Adipocyte (in vitro differentiated cells): ENCODE data around the gene IL1A.

Experiments used
- DNase-seq: peaks from one replicate; pipeline ENCODE4 v3.0.0-alpha.2; 2015; ENCODE audit warnings: low read depth
- H3K27me3 ChIP-seq: replicated peaks from 2 replicates; pipeline ENCODE4 v1.7.0; 2013; ENCODE audit warnings: mild to moderate bottlenecking, low read length, moderate library complexity; ENCODE audit not compliant: control insufficient read depth, insufficient read depth
- H3K36me3 ChIP-seq: 2 replicates; pipeline ENCODE4 v1.7.0; 2013; ENCODE audit warnings: low read length, mild to moderate bottlenecking, moderate library complexity; ENCODE audit not compliant: control insufficient read depth, insufficient read depth, severe bottlenecking
- H3K4me1 ChIP-seq: 2 replicates; pipeline ENCODE4 v1.7.0; 2013; ENCODE audit warnings: mild to moderate bottlenecking, low read length, moderate library complexity; ENCODE audit not compliant: control insufficient read depth, insufficient read depth
- H3K4me3 ChIP-seq: 2 replicates; pipeline ENCODE4 v1.7.0; 2013; ENCODE audit warnings: mild to moderate bottlenecking, low read length, moderate library complexity
- H3K9ac ChIP-seq: 2 replicates; pipeline ENCODE4 v1.7.0; 2013; ENCODE audit warnings: mild to moderate bottlenecking, low read length, moderate library complexity
- H3K9me3 ChIP-seq: 2 replicates; pipeline ENCODE4 v1.7.0; 2013; ENCODE audit warnings: mild to moderate bottlenecking, low read length, moderate library complexity; ENCODE audit not compliant: control insufficient read depth

IL1A gene

DNA sequence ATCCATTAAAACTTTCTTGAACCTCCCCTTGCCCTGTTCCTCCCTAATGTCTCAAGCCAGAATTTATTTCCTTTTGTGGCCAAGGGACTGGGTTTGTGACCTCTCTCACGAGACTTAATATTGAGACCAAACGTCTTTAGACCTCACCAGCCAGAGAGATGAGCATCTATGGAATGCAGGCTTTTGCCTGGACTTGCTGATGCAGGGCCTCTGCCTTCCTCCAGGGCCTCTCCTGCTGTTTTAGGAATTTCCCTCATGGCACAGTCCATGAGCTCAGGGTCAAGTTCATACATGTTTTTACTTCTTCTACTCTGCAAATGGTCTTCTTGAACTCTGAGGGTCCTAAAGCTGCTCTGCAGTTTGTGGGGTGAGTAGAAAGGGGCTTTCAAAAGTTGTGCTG is 30.0 kb upstream of the IL1A start:
- peaks cover 31% of the 10 kb centered on the region for H3K4me1 ChIP-seq
- no peak overlapping the region for H3K9ac ChIP-seq
- no peaks in the 10 kb centered on the region for H3K27me3 ChIP-seq
- no peaks in the 10 kb centered on the region for H3K36me3 ChIP-seq
- peak; percentile 57 for DNase-seq
- H3K4me3 ChIP-seq: no peak overlapping the region
- H3K9me3 ChIP-seq: no peaks in the 10 kb centered on the region

DNA sequence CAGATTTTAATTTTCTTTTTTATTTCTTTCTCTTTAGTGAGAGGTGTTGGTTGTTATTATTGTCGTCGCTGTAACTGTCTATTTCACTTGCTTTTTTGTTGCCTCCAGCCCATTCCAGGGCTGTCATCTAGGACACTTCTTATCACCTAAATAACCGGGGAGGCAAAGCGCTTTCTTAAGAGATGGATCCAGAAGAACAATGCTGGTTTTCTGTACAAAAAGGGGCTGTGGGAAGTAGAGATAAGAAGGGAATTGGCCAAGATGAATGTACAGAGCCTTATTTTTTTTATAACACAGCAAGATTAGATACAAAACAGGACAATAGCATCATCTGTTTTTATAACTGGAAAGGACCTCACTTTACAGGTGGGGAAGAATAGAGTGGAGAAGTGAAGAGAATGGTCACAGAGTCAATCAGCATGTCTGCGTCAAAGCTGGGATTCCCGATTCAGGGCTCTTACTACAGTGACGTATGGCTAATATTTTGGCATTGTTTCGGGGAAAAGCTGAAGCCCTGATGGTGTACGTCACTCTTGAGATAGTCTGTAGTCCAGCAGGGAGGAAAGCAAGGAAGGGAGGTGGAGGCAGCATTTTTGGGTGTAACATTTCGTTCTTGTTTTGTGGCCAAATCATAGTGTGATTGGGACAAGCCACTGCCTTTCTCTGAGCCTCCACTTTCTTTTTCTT is 29.1 kb upstream of the IL1A start:
- DNase-seq: no peak
- Histone ChIP-seq H3K36me3 (no peaks in the 10 kb centered on the region), H3K27me3 (no peaks in the 10 kb centered on the region), H3K4me3 (no peak overlapping the region), H3K9me3 (no peaks in the 10 kb centered on the region), H3K4me1 (peaks cover 30% of the 10 kb centered on the region), H3K9ac (no peak overlapping the region)

DNA sequence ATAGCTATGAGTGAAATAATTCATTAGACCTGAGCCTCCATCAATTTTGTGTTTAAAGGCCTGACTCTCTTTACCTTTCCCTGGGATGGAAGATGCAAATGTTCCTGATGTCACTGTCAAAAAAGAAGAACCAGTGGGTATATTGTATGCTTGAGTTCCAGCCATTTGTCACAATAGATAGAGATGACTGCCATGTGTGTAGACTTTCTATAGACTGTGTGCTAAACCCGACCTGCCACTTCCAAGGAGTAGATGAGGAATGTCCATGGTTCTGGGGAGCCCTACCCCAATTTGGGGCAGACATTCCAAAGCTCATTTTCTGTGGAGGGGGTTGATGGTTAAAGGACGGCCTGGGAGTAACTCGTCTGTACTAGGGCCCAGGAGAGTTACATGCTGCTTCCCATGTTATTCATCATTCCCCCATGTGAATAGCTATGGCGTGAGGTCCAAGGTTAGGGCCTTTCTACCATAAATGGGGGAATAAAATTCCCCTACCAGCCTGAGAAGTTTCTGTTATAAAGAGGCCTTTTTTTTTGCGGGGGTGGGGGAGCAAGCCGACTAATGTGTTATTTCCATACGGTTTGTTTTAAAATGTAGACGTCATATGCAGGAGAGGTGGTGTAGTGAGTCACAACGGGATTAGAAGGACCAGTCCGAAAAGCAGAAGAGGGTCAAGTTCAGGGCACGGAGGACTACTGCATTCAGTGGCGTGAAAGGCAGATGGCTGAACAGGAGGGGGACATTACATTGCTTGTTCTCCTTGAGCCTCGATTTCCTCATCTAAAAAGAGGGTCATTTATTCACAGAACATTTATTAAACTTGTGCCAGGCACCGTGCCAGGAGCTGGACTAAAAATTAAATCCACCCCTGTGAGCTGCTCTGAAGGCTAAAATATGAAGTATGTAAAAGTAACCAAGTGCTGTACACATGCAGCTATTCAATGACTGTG is 28.3 kb upstream of the IL1A start:
- Histone ChIP-seq H3K9me3 (peaks cover 2% of the 10 kb centered on the region), H3K27me3 (no peaks in the 10 kb centered on the region), H3K4me3 (no peak overlapping the region), H3K36me3 (no peaks in the 10 kb centered on the region), H3K4me1 (peaks cover 24% of the 10 kb centered on the region), H3K9ac (no peak overlapping the region)
- peak; percentile 86 for DNase-seq

DNA sequence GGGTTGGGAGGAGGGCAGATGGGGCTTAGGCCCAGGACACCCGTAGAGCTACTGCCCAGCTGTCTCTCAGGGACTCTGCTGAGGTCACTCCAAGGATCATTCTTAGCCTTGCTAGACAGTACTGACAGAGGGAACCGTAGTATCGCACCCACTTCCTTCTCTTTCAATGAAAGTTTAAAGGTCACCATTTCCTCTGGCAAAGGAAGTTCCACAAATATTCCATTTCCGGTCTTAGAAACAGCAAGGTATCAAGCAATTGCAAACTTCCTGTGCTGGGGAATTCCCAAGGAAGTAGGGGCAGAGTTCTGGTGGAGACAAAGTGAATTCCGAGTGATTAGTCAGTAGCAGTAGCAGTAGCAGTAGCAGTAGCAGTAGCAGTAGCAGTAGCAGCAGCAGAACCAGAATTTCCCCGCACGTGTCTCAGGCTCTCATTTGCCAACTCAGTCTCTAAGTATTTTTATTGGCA is 27.6 kb upstream of the IL1A start:
- peaks cover 24% of the 10 kb centered on the region for H3K4me1 ChIP-seq
- no peaks in the 10 kb centered on the region for H3K36me3 ChIP-seq
- peaks cover 5% of the 10 kb centered on the region for H3K9me3 ChIP-seq
- DNase-seq: peak; percentile 47
- H3K4me3 ChIP-seq: no peak overlapping the region
- H3K27me3 ChIP-seq: no peaks in the 10 kb centered on the region
- H3K9ac ChIP-seq: no peak overlapping the region

DNA sequence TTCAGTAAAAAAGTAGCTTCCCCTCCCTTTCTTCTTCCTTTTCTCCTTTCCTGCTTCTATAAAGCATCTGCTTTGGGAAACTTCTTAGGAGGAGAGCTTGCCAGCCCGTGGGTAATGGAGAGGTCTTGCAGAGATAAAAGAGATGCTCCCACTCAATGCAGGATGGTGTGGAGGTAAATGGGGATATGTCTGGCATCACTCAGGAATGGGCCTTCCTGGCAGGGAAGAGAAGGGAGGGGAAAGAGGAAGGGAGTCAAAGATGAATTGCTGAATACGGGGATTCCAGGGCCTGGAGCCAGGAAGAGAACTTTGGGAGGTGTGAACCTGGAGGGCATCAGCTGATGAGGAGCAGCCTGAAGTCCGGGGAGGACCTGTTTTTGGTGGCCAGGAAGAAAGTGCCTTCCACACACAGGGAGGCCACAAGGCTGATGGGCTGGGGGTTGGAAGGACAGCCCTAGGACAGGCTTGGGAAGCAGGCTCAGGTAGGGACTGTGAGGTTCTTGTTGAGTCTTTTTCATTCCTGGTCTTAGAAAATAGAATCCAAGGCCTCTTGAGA is 27.1 kb upstream of the IL1A start:
- Histone ChIP-seq H3K9me3 (peaks cover 5% of the 10 kb centered on the region), H3K4me1 (peaks cover 24% of the 10 kb centered on the region), H3K9ac (no peak overlapping the region), H3K36me3 (no peaks in the 10 kb centered on the region), H3K27me3 (no peaks in the 10 kb centered on the region), H3K4me3 (no peak overlapping the region)
- no peak for DNase-seq

DNA sequence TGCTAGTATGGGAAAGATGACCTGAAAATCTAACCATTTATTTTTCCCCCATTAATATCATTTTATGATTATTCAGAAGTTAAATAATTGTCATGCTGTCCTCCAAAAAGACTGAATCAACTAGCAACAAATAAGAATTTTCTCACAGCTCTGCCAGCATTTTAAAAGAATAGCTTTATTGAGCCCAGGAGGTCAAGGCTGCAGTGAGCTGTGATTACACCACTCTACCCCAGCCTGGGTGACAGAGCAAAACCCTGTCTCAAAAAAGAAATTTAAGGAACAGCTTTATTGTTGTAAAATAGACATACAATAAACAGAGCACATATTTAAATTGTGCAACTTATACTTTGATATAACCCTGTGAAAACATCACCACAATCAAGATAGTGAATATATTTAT is 24.8 kb upstream of the IL1A start:
- H3K36me3 ChIP-seq: no peaks in the 10 kb centered on the region

DNA sequence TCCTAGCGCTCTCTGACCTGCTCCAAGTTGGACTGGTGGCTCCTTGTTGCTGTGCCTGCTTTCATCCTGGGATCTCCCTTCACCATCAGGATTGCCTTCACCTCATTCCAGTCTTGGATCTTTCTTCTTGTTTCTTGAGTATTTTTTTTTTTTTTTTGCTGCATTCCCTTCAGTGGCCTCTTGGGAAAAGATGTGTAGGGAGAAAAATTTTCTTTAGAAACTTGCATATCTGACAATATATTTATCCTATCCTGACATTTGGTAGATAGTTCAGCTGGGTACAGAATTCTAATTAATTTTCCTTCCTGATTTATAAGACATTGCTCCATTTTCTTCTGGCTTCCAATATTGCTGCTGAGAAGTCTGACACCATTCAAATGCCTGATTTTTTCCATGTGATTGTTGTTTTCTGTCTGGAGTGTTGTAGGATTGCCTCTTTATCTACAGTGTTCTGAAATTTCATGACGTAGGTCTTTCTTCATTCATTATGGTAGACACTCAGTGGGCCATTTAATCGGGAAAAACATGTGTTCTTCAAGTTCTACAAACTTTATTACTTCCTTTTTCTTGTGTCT is 23.0 kb upstream of the IL1A start:
- Histone ChIP-seq H3K9me3 (peaks cover 5% of the 10 kb centered on the region), H3K9ac (no peak overlapping the region), H3K4me3 (no peak overlapping the region), H3K36me3 (no peaks in the 10 kb centered on the region), H3K27me3 (no peaks in the 10 kb centered on the region), H3K4me1 (peaks cover 2% of the 10 kb centered on the region)
- DNase-seq: no peak

More for the DNA sequence above, 24.8 kb upstream of the IL1A start:
- no peak overlapping the region for H3K9ac ChIP-seq
- peaks cover 18% of the 10 kb centered on the region for H3K4me1 ChIP-seq
- DNase-seq: no peak
- H3K4me3 ChIP-seq: no peak overlapping the region
- H3K27me3 ChIP-seq: no peaks in the 10 kb centered on the region
- H3K9me3 ChIP-seq: peaks cover 5% of the 10 kb centered on the region

DNA sequence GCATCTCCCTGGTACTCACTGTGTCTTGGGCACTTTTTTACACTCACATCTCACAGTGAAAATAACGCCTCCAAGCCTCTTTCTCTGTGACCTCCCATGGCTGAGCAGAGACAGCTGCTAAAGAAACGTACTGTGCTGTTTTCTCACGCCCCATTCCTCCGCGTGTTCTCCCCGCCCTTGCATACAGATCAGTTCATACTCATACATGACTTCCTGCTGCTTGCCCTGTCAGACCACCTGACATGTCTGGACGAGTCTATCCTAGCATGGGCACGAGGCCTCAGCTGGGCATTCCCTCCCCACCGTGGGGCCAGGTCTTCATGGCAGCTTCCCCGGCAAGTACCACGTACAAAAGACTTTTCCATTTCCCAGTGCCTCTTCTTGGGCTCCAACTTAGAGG is 21.2 kb upstream of the IL1A start:
- no peaks in the 10 kb centered on the region for H3K36me3 ChIP-seq
- H3K4me3 ChIP-seq: no peak overlapping the region
- no peak overlapping the region for H3K9ac ChIP-seq
- no peak for DNase-seq
- no peaks in the 10 kb centered on the region for H3K4me1 ChIP-seq
- H3K9me3 ChIP-seq: peaks cover 5% of the 10 kb centered on the region
- no peaks in the 10 kb centered on the region for H3K27me3 ChIP-seq

DNA sequence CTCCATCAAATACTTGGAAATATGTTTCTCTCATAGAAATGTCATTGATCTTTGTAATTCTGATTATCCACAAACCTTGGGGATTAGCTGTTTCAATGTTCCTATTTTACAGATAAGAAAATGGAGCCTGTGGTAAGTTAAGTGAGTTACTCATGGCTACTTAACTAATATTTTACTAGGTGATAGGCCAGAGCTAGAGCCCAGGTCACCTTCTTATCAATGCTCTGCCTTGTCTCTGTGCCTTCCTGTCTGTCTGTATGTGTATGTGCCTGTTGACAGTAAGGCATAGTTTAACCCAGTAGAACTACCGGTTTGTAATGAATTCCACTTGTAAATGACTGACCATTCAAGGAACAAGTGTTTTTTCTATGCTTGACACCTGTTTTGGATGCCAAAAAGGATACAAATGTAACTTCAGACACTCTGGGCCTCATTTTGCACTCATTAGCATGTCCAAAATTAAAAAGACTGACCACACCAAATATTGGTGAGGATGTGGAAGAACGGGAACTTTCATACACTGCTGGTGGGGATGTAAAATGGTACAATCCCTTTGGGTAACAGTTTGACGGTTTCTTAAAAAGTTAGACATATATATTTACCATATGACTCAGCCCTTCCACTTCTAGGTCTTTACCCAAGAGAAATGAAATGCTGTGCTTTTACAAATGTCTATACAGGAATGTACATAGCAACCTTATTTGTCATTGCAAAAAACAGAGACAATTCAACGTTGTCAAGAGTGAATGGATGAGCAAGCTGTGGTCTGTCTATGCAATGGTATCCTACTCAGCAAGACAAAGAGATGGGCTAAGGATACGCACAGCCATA is 19.6 kb upstream of the IL1A start:
- H3K36me3 ChIP-seq: no peaks in the 10 kb centered on the region
- H3K27me3 ChIP-seq: no peaks in the 10 kb centered on the region
- H3K4me1 ChIP-seq: no peaks in the 10 kb centered on the region
- no peak overlapping the region for H3K4me3 ChIP-seq
- H3K9me3 ChIP-seq: peaks cover 12% of the 10 kb centered on the region
- H3K9ac ChIP-seq: no peak overlapping the region
- DNase-seq: peak; percentile 59

DNA sequence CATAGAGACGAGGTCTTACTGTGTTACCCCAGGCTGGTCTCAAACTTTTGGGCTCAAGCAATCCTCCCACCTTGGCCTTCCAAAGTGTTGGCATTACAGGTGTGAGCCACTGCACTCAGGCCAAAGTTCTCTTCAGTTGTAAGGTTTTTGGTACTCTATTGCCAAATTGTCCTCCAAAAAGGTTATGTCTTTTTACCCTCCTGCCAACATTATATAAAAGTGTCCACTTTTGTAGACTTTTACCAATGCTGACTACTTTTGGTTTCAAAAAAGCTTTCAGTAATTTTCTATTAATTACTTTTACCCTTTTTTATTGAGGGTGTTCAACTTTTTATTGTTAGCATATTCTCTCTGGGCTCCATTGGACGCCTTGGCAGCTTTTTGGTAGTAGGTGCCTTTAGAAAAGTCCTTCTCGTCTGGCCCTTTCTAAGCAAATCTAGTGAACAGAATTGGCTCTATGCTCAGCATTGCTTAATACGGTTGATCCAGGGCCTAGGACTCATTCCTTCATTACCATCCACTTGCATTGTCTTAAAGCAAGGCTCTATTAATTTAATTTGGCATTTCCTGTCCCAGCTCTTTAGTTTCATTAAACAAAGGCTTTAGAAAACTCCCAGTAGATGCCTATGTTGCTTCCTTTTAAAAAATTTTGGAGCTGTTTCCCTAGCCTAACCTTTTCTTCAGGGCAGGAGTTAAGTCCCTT is 16.7 kb upstream of the IL1A start:
- Histone ChIP-seq H3K4me3 (no peak overlapping the region), H3K36me3 (no peaks in the 10 kb centered on the region), H3K4me1 (no peaks in the 10 kb centered on the region), H3K9ac (no peak overlapping the region), H3K9me3 (peaks cover 8% of the 10 kb centered on the region), H3K27me3 (no peaks in the 10 kb centered on the region)
- no peak for DNase-seq
